Stimulated activated naive CD4-positive, alpha-beta T cell treated with Interleukin-2 at 50 U/mL for 16 hours (primary cell): ENCODE measurements around the gene NUP214.
"Not testable (repeated sequence)": the region's sequence is repeated elsewhere in the genome, so short reads cannot be mapped to it uniquely, and the experiment has no call there.

ENCODE experiments used
- DNase-seq: peaks from one replicate; lab custom pipeline; 2025; lab: John Stamatoyannopoulos, UW

Gene NUP214

DNA sequence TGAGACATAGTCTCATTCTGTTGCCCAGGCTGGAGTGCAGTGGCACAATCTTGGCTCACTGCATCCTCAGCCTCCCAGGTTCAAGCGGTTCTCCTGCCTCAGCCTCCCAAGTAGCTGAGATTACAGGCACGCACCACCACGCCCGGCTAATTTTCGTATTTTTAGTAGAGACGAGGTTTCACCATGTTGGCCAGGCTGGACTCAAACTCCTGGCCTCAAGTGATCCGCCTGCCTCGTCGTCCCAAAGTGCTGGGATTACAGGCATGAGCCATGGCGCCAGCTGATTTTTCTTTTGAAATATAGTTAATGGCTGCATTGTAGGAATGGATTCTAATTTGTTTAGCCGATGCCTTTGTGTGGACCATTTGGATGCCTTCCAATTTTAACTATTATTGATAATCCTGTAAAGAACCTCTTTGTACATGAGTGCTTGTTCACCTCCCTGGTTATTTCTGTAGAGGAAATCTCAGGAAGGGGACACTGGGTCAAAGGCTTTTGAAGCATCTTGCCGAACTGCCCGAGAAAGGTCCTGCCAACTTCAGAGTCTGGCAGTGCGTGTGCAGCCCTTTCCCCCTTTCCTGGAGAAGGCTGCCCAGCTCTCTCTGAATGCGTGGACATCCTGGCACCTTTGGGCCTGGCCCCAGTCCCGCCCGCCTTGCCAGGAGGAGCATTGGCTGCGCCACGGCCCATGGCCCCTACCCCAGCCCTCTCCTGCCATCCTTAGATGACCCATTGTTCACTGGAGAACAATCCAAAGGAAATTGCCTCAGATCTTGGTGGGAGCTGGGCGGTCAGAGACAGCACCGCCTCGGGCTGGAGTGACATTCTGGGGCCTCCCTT lies 8.9 kb upstream of the NUP214 start:
- DNase-seq = no peak

DNA sequence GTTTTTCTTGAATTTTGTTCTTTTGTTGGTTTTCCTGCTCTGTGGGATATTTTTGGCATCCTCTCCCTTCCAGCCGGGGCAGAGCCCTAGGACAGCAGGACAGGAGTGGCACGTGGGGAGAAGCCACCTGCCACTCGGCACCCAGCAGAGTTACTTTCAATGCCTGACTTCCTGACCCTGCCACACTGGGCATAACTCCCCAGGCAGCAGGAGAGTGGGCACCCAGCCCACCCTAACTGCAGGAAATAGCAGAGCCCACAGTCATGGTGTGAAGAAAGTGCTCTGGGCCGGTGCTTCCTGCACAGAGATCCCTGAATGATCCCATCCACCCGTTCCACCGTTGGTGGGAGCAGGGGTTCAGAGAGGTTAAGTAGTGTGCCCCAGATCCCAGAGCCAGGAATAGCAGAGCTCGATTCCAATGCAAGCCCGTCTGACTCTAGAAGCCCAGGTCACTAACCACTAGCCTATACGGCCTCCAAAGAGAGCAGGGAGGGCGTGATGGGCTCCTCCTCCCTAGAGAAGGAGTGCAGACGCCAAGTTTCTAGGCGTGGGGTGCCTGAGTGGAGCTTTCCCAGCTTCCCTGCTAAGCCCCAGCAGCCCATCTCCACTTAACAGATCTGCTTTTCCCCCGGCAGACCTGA lies 8.1 kb upstream of the NUP214 start:
- no peak for DNase-seq

DNA sequence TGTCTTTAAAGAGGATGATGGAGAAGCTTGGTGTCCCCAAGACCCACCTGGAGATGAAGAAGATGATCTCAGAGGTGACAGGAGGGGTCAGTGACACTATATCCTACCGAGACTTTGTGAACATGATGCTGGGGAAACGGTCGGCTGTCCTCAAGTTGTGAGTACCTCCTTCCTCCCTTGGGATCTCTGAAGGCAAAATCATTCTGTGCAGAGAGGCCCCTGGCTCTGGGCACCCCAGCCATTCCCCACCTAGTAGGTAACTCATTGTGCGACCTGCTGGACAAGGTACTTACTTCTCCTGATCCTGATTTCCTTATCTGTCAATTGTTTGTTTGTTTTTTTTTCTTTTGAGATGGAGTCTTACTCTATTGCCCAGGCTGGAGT lies 7.6 kb upstream of the NUP214 start:
- DNase-seq = no peak

DNA sequence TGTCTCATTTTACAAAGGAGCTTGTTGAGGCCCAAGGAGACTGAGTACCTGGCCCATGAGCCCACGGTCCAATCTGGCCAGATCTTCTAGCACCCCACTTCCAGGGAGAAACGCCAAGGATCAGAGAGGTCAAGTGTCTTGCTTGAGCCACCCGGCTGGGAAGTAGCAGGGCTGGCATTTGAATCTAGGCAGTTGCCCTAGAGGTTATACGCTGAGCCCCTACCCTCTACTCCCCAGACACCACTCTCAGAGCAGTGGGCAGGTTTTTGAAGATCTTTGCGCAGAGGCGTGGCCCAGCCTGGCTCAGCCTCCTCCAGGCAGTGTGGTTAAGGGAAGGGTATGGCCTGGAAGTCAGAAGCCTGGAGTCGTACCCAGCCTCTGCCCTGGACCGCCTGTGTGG lies 5.8 kb upstream of the NUP214 start:
- no peak for DNase-seq

DNA sequence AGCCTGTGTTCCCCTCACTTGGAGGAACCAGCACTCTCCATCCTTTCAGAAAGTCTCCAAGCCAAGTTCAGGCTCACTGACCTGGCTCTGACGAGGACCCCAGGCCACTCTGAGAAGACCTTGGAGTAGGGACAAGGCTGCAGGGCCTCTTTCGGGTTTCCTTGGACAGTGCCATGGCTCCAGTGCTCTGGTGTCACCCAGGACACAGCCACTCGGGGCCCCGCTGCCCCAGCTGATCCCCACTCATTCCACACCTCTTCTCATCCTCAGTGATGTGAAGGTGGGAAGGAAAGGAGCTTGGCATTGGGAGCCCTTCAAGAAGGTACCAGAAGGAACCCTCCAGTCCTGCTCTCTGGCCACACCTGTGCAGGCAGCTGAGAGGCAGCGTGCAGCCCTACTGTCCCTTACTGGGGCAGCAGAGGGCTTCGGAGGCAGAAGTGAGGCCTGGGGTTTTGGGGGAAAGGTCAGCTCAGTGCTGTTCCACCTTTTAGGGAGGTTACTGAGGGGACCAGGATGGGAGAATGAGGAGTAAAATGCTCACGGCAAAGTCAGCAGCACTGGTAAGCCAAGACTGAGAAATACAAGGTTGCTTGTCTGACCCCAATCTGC lies 4.7 kb upstream of the NUP214 start:
- DNase-seq = no peak

DNA sequence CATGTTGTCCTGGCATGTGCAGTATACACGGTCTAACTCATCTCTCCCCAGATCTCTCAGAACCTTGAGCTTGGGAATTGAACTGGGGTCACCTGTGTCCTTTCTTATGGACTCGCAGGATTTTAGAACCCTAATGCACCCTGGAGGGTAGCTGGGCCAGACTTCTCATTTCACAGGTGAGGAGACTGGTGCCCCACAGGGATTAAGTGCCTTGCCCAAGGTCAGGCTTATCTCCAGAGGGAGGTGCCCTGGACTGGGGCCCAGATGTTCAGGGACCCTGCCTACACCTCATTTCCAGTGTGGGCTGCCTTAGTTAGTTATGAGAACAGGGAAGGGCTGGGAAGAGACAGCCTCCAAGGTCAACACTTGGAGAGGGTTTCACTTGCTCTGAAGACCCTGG lies 4.0 kb upstream of the NUP214 start:
- DNase-seq = no peak

DNA sequence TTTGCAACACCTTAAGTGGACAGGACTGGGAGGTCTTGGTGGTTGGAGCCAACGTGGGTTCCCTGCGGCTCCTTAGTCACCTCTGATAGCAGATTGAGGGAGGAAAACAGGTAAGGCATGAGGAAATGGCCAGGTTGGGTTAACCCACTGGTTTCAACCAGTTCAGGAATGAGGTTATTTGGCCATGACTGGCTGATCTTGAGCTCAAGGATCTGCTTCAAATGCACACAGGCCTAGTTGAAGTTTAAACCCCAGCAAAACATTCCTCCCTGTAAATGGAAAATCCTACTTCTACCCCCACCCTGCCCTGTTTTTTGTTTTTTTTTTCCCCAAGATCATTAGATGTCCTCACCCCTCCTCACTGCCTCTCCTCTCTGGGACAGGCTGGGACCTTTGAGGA lies 3.2 kb upstream of the NUP214 start:
- no peak for DNase-seq

DNA sequence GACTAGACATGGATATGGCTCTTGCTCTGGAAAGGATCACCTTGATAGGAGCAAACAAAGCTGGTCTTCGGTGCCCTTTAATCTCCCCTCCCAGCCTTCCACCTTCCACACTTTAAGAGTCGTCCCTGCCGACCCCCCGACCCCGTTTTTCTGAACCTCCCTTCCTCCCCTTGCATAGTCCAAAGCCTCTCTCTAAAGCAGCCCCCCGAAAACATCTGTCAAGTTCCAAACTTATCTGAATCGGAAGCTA lies 423 bp upstream of the NUP214 start:
- no peak for DNase-seq

DNA sequence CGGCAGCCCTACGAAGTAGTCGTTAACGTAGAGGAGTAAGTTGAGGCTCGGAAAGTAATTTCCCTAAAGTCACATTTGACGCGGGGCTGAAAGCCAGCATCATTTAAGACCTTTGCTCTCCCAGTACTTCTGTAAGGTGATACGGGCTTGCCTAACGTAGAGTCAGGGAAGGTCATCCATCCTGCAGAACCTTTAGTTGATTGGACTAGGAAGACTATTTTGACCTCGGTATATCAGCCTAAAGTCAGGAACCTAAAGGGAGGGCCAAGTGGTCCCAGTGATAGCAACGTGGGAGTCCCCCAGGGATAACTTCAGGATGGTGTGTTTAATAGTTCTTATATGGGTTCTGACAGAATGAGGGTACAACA lies 657 bp downstream of the NUP214 start:
- no peak for DNase-seq

DNA sequence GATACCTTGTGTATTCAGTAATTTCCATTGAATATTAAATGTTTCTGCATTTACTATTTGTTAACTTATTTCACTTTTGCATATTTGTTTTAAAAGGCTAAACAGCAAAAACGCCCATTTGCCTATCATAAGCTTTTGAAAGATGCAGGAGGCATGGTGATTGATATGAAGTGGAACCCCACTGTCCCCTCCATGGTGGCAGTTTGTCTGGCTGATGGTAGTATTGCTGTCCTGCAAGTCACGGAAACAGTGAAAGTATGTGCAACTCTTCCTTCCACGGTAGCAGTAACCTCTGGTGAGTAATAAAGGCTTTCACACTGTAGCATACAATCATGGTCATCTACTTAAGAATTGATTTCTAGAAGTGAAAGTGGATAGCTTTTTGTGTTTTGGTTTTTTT lies 3.8 kb downstream of the NUP214 start:
- no peak for DNase-seq

DNA sequence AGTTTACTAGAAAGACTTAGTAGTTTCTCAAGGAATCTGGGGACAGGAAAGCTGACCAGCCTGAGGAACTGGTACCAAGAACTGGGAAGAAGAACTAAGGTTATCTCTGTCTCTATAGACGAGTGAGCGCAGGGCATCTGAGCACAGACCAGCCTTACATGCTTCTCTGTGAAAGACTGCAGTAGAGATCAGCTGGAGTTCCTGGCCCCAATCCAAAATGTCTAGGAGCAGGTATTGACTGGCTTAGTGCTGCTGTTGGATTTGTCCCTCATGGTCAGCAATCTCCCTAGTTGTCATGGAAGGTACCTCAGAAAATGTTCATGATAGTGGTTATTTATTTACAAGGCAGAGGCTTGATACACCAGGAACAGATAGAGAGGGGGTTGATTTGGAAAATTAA lies 13.3 kb downstream of the NUP214 start:
- DNase-seq = no peak

DNA sequence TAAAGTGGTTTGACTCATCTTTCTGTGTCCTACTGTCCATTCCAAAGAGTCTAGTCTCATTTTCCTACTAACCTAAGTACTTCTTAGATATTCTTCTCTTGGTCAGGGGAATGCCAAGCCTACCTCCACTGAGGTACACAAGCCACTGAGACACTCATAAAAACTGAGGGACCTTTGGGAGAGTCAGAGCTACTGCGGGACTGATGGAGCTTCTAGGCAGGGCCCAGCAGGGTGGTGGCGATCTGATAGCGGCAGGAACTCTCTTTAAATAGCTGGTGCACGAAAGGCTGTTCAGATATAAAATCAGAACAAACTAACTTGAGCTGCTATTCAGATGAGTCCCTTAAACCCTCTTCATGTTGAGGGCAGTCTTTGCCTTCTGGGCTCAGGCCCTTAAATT lies 14.7 kb downstream of the NUP214 start:
- no peak for DNase-seq

DNA sequence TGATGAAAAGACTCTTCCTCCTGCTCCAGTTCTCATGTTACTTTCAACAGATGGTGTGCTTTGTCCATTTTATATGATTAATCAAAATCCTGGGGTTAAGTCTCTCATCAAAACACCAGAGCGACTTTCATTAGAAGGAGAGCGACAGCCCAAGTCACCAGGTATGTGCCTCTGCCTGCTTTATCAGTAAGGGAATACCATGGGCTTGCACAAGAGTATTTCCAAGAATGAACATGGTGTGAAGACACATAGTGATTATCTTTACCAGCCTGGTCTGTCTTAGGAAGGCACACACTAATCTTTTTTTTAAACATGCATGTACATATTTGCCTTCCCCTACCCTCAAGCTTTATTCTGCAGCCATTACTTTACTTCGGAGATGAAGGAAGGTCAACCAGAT lies 15.2 kb downstream of the NUP214 start:
- no peak for DNase-seq

DNA sequence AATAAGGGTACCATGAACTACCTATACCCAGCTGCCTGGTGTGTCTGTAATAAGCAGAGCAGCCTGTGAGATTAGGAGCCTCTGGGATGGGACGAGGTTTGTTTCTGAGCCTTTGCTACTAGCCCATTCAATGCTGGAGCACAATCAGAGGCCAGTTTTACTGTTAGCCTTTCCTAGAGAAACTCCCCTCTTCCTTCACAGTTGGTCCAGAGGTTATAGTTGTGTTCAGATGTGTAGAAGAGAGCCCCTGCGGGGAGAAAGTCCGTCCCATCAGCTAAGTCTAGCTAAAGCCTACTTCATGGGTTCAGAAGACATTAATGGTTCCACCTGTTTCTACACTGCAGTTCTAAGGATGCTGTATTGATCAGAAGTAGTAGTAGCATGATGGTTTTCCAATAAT lies 16.8 kb downstream of the NUP214 start:
- no peak for DNase-seq

DNA sequence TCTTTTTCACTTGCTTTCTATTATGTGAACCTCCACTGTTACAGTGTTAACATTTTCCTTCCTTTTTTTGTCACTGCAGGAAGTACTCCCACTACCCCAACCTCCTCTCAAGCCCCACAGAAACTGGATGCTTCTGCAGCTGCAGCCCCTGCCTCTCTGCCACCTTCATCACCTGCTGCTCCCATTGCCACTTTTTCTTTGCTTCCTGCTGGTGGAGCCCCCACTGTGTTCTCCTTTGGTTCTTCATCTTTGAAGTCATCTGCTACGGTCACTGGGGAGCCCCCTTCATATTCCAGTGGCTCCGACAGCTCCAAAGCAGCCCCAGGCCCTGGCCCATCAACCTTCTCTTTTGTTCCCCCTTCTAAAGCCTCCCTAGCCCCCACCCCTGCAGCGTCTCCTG lies 18.8 kb downstream of the NUP214 start:
- no peak for DNase-seq

DNA sequence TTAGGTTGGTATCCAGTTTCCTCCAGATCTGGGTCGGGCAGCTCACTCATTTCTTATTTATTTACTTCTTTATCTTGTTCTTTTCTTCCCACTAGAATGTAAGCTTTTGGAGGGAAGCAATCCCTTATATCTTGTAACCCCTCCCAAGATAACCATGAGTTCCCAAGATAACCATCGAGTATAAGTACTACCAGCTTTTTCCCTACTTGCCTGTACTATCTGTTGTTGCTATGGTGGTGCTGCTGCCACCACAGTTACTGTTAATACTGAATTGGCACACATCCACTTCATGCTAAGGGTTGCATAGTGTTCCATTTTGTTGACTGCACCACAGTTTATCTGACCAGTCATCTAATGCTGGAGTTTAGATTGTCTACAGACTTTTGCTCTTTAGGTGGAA lies 19.9 kb downstream of the NUP214 start:
- DNase-seq = no peak

DNA sequence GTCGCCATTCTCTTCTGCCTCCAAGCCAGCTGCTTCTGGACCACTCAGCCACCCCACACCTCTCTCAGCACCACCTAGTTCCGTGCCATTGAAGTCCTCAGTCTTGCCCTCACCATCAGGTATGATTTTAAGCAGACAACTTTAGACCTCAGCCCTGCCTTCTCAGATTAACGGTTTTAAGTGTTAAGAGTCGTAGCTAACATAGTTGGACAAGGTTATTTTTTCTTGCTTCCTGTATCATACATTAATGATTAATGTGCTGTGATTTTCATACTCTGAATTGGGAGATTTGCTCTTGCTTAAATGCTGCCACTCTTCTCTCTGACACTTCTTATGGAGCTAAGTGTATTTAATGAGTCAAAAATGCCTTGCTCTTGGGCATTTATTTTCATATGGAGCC lies 20.8 kb downstream of the NUP214 start:
- no peak for DNase-seq

DNA sequence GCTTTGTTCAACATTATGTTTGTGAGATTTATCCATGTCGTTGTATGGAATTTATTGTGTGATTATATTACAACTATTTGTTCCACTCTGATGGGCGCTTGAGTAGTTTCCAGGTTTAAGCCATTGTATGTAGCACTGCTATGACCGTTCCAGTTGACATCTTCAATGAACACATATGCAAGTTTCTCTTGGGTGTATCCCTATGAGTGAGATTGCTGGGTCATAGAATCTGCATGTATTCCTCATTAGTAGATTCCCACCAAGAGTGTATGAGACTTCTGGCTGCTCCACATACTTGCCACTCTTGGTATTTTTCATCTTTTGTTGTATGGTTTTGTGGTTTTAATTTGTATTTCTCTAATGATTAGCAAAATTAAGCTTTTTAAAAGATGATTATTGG lies 22.9 kb downstream of the NUP214 start:
- no peak for DNase-seq

DNA sequence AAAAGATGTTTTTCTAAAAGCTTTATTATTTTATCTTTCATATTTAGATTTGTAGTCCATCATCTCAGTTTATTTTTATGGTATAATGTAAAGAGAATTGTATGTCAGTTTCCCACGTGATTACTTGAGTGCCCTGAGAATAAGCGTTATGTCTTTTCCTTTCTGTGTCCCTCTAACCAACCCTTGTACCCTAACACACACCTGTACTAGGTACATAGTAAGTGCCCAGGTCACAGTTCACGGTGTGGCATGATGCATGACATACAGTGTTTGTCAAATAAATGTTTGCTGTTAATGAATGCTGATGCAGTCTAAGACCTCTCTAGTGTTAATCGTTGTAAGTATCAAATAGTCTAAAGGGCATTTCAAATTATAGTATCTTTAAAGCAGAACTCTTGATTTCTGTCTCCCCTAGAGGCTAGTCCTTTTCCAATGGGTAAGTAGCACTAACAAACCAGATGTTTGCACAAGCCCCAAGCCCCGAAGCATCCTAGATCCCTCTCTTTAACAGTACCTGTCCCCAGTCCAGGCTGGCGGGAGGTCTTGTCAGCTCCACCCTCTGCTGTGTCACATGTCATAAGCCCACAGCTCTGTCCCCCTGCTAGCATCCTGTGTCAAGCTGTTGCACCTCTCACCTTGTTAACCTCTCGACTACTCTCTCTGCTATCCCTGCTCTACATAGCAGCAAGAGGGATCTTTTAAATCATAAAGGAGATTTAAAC lies 23.7 kb downstream of the NUP214 start:
- no peak for DNase-seq

DNA sequence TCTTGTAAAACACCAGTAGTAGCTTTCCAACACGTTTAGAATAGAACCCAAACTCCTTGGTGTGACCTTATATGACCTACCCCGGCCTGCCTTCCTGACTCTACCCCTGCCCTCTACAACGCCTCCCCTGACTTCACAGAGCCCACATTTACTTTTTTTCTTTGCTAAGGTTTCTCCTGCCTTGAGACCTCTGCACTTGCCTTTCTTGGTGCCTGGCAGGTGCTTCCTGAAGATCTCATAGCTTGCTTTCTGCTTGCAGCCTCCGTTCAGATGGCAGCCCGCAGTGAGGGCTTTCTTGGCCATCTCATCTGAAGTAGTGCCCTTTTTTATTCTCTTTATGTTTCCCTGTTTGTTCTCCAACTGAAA lies 24.3 kb downstream of the NUP214 start:
- DNase-seq = no peak

DNA sequence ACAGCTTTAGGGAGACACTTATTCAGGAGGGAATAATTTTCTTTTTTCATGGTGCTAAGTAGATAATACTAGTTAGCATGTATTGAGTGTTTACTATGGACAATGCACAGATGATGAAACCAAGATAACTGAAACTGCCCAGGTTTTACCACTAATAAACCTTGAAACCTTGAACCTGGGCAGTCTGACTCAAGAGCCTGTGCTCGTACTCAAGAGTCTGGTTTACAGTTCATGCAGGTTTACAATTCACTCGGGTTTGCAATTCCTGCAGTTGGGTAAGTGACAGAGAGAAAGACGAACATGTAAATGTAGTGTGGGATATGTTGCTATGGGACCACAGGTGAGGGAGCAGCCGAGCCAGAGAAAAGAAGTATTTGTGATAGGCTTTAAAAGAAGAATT lies 28.2 kb downstream of the NUP214 start:
- no peak for DNase-seq

DNA sequence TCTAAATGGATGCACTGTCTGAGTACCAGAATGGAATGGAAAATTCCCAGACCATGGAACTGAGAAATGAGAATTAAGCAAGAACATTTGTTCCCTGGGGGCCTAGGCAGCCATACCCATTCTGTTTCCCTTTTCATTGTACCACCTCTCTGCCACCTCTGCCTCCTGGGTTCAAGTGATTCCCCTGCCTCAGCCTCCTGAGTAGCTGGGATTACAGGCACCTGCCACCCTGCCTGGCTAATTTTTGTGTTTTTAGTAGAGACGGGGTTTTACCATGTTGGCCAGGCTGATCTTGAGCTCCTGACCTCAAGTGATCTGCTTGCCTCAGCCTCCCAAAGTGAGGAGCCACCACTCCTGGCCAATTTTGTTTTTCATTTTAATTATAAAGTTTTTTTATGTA lies 33.3 kb downstream of the NUP214 start:
- DNase-seq = not testable (repeated sequence)

DNA sequence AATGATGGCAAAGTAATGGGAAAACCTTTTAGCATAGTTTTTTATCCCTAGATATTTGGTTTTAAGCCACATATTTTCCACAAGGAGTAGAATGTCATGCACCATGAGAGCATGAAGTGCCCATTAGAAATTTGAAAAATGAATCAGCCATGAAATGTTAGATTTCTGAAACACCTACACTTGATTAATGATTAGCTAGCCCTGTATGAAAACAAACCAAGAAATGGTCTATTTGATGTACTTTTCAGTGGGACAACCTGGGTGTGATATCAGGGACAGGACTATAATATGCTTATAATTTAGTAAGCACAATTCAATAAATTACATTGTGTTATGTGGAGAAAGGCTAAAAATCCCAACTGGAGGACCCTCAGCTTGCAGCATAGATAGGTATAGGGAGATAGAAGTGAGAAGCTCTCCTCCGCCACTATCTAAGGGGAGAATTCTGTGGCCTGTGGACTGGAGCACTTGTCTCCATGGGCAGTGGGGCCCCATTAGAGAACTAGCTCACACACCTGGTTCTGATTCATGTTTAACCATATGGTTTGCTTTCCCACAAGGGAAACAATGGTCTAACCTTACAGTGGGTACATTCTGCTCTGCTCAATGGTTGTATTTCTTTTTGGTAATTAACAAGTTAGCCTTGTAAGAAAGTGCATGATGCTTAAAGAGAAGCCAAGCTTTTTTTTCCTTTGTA lies 35.2 kb downstream of the NUP214 start:
- DNase-seq = no peak
